BJ (cell line): ENCODE results near the gene PIP5KL1. TPM values are rescaled to one million over a fixed set of nuclear protein-coding genes. Genes with fewer than 3 reads are reported as not detected.

ENCODE experiments used
- CTCF ChIA-PET: fragments of 350-600 bp; formaldehyde crosslinking; extraction: SDS; loops from one replicate; lab custom pipeline; 2021; ENCODE audit warnings: antibody characterized with exemption, inconsistent platforms; lab: Yijun Ruan, JAX
- POLR2A ChIA-PET: fragments of 300-600 bp; sonication (Branson Sonifier 250); formaldehyde crosslinking; extraction: SDS; loops from one replicate; lab custom pipeline; 2021; ENCODE audit warnings: antibody characterized with exemption; lab: Charles Lee
- DNase-seq: peaks from one replicate; pipeline ENCODE4 v3.0.0-alpha.2; 2011; ENCODE audit warnings: low read depth
- H3K27me3 ChIP-seq: 2 replicates; pipeline ENCODE4 v1.6.0; 2011; ENCODE audit warnings: low read length; ENCODE audit not compliant: control insufficient read depth, insufficient read depth
- H3K36me3 ChIP-seq: 2 replicates; pipeline ENCODE4 v1.5.1; 2011; ENCODE audit warnings: low read length; ENCODE audit not compliant: control insufficient read depth, insufficient read depth
- H3K4me3 ChIP-seq: 2 replicates; pipeline ENCODE4 v1.5.1; 2011; ENCODE audit warnings: low read depth, mild to moderate bottlenecking, control low read depth, low read length
- polyA plus RNA-seq: library from polyadenylated mRNA; depleted of rRNA; stranded (reverse); fragments of >200 nt; gene quantifications from 2 replicates; pipeline ENCODE4 v1.2.3, GENCODE V29; 2011
- TF ChIP-seq, protein P1 (sequence below): IDR thresholded peaks from 2 replicates; pipeline ENCODE4 v1.5.1; 2011; ENCODE audit warnings: low read depth, mild to moderate bottlenecking, control low read depth, inconsistent platforms, low read length, moderate library complexity; ENCODE audit not compliant: insufficient read depth

PIP5KL1 gene
- polyA plus RNA-seq, 1 experiment = 2.3 TPM

DNA sequence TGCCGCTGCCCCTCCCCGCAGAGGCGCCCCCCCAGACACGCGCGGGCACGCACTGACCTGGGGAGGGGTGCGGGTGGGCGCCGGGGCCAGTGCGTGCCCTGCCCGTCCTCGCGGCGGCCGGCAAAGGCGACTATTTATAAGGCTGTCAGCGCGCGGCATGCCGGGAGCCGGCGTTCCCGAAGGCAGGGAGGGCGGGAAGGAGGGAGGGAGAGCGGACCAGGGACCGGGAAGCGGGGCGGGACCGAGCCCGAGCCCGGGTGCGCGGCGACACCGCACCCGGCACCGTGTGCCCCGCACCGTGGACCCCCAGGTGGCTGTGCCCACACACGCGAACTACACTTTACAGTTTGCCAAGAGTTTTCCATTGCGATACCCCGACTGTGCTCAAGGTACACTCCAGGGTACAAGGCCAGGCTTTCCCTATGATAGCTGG, 53.0 kb downstream of the PIP5KL1 start, which contains the start of gene AK1:
Gene AK1, minus strand, starts transcription at position 110 of the 433 bp plus-strand sequence. CDS start 3,058 bp downstream, outside the sequence.
- ChIA-PET POLR2A (no interaction called here), CTCF (interaction anchor here (1.5 to 1.6 kb wide), 2 partner anchors 8 to 143 kb away, joined by 4 to 5 read pairs; partner anchors contain the start of gene TOR2A)
- TF ChIP-seq, protein P1, sequence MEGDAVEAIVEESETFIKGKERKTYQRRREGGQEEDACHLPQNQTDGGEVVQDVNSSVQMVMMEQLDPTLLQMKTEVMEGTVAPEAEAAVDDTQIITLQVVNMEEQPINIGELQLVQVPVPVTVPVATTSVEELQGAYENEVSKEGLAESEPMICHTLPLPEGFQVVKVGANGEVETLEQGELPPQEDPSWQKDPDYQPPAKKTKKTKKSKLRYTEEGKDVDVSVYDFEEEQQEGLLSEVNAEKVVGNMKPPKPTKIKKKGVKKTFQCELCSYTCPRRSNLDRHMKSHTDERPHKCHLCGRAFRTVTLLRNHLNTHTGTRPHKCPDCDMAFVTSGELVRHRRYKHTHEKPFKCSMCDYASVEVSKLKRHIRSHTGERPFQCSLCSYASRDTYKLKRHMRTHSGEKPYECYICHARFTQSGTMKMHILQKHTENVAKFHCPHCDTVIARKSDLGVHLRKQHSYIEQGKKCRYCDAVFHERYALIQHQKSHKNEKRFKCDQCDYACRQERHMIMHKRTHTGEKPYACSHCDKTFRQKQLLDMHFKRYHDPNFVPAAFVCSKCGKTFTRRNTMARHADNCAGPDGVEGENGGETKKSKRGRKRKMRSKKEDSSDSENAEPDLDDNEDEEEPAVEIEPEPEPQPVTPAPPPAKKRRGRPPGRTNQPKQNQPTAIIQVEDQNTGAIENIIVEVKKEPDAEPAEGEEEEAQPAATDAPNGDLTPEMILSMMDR = no peak
- DNase-seq = no peak
- Histone ChIP-seq H3K36me3 (no peaks in the 10 kb centered on the region; the same call in 1 of the 2 replicates), H3K4me3 (peak within 1 kb of the TSS; percentile 44), H3K27me3 (no peaks in the 10 kb centered on the region)

DNA sequence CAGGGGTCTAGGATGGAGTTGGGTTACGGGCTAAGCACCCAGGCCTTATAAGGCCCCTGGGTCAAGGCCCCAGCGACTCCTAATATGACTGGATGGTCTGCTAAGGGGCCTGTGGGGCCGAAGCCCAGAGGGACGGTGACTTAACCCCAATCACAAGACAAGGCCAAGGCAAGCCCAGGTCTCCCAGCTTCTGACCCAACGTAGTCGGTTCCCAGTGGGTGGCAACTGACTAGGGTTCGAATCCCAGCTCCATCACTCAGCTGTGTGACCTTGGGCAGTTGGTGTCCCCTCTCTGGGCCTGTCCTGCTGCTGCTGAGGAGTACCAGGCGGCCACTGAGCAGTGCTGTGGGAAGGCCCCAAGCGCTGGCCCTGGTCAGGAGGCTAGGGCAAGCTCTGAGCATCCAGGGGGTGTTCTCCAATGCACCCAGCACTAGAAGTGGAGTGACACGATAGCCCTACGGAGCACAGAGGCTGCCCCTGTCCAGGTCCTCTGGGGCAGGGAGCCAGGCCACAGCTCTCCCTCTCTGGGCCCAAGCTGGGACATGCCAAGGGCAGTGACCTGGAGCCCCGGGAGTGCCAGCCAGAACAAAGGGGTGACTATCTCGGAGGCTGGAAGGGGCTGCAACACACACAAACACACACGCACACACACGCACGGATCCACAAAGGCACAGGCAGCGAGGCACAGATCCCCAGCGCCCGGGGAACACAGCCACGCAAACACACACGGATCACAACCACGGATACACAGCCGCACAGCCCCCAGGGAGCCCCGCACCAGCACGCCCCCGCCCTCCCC, 53.6 kb downstream of the PIP5KL1 start:
- CTCF ChIA-PET = interaction anchor here (1.3 to 1.6 kb wide), 2 partner anchors 7 to 32 kb away, joined by 3 to 5 read pairs; no protein-coding TSS in a partner anchor
- no peak for DNase-seq

DNA sequence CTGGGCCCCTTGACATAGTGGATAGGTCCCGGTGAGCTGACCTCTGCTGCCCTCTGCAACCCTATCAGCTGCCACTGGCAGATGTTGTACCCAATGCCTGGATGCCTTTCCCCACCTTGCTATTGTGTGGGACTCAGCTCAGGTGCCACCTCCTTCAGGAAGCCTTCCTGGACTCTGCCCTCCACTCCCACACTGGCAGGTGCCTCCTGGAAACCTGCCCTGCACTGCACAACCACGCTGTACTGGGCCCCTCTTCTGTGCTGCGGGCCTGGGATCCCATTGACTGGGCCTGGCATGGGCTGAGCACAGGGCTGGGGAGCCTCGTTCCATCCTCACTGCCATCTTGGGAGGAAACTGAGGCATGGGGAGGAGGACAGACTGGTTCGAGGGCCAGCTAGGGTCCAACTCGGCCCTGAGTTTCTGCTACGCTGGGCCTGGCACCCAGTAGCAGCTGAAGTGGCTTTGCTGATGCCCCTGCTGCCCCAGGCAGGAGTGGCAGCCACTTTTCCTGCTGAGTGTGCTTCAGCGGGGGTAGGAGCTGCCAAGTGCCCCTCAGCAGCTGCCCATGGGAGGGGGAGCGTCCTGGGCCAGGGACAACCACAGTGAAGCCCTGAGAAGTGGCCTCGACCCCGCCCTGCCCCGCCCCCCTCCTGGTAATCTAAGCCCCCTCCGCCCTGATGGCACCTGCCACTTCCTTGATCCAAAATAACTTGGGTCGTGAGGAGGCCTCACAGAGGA, 54.4 kb downstream of the PIP5KL1 start:
- H3K4me3 ChIP-seq = no peak overlapping the region
- H3K36me3 ChIP-seq = peaks cover 1% of the 10 kb centered on the region; the same call in 1 of the 2 replicates
- no peaks in the 10 kb centered on the region for H3K27me3 ChIP-seq
- CTCF ChIA-PET = interaction anchor here (0.7 to 1.3 kb wide), 2 partner anchors 17 to 31 kb away, joined by 3 read pairs; no protein-coding TSS in a partner anchor
- TF ChIP-seq, protein P1 = no peak
- DNase-seq = no peak
- POLR2A ChIA-PET = no interaction called here

More for the DNA sequence above, 53.6 kb downstream of the PIP5KL1 start:
- peaks cover under 1% of the 10 kb centered on the region; the same call in 1 of the 2 replicates for H3K36me3 ChIP-seq
- H3K27me3 ChIP-seq = no peaks in the 10 kb centered on the region
- TF ChIP-seq, protein P1 = no peak
- peak overlapping the region; percentile 44 for H3K4me3 ChIP-seq
- POLR2A ChIA-PET = no interaction called here

DNA sequence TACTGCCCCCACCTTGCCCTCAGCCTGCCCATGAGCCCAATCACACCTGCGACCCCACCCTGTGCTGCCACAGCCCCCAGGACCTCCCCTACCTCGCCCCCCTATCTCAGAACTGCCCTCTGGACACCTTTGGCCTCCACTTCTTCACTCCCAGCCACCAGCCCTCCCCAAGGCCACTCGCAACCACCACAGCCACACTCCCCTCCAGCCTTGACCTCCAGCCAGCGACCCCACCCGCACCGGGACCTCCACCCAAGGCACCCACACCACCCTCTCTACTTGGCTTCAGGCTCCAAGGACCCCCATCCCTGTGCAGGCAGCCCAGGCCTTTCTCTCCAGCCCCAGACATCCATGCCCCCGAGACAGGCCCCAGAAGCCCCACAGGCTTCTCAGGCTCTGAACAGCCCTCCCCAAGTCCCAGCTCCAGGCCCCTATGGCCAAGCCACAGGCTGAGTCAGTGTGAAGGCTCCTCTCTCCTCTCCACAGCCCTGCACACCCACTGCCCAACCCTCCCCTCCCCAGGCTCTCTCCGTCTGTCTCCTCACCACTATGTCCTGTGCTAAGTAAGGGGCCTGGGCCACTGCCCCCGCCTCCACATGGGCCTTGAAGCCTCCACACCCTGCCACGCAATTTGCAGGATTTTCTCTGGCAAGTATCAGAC, 55.1 kb downstream of the PIP5KL1 start:
- CTCF ChIA-PET = interaction anchor here (0.7 kb wide), 1 partner anchor 16 kb away, joined by 3 read pairs; no protein-coding TSS in a partner anchor
- no peak overlapping the region for H3K4me3 ChIP-seq
- POLR2A ChIA-PET = no interaction called here

More for the DNA sequence above, 55.1 kb downstream of the PIP5KL1 start:
- TF ChIP-seq, protein P1 = no peak
- H3K36me3 ChIP-seq = peaks cover 3% of the 10 kb centered on the region; the same call in 1 of the 2 replicates
- DNase-seq = no peak
- no peaks in the 10 kb centered on the region for H3K27me3 ChIP-seq
